ENCODE data around the gene PRR14. TPM values are rescaled to one million over a fixed set of nuclear protein-coding genes. Genes with fewer than 3 reads are reported as not detected.
A peak's percentile ranks its signal among the peaks of the same experiment; 100 is the strongest.

PRR14 gene
- total and polyA plus RNA-seq, 2 of the 8 experiments (the other 6 are each of a cell fraction or from before 2014, with no cell fraction given): 3.6 to 16.1 TPM

- POLR2A ChIA-PET (ENCODE audit: partially characterized antibody): interaction anchor here (1.1 to 3.2 kb wide), 3 partner anchors 9 to 36 kb away, joined by 4 to 14 read pairs (median 11); no protein-coding TSS in a partner anchor
- H2BK12ac ChIP-seq (ENCODE audit: low read depth, low read length): no peak overlapping the region
Observed at GRCh38 chr16:30660424-30661261, 9.9 kb downstream of the PRR14 start.

More at GRCh38 chr16:30660424-30661261, 9.9 kb downstream of the PRR14 start:
- no peak overlapping the region for H4K91ac ChIP-seq (replicated peaks; ENCODE audit: insufficient read length, low read length)
- H2AFZ ChIP-seq (ENCODE audit: low read length): no peak overlapping the region
- no peak overlapping the region for H3K18ac ChIP-seq (ENCODE audit: extremely low read depth, low read length)
- H3K9me3 ChIP-seq (ENCODE audit: insufficient read depth in 2 of 2, low read depth in 1 of 2, low read length in 1 of 2): no peaks in the 10 kb centered on the region
- no peaks in the 10 kb centered on the region for H3K79me1 ChIP-seq (ENCODE audit: low read depth, low read length)
- H3K27me3 ChIP-seq (replicated peaks in 1 of 4; ENCODE audit: control insufficient read depth in 3 of 4, extremely low read depth in 1 of 4, insufficient read depth in 3 of 4, low read length in 3 of 4): peaks cover 2 to 50% (median 29%) of the 10 kb centered on the region in 4 experiments
- H2BK20ac ChIP-seq (ENCODE audit: low read length): no peak overlapping the region
- no peak overlapping the region for H3K4ac ChIP-seq (replicated peaks; ENCODE audit: insufficient read length, low read depth, low read length)
- H2BK5ac ChIP-seq (ENCODE audit: low read depth, low read length): no peak overlapping the region
- H4K20me1 ChIP-seq (replicated peaks in 1 of 2; ENCODE audit: control insufficient read depth in 1 of 2, insufficient read depth in 2 of 2, low read length in 2 of 2): peaks cover 14 to 45% of the 10 kb centered on the region in 2 experiments
- no peak overlapping the region for H2BK15ac ChIP-seq (ENCODE audit: low read length)
- H2AK5ac ChIP-seq (ENCODE audit: low read depth, low read length): no peak overlapping the region
- no peak overlapping the region for H3K27ac ChIP-seq (ENCODE audit: low read depth, low read length)
- no peak overlapping the region for H4K8ac ChIP-seq (ENCODE audit: extremely low read depth, insufficient read depth, low read length)
- H3K79me2 ChIP-seq (ENCODE audit: control insufficient read depth in 1 of 2, insufficient read depth in 2 of 2, low read length in 2 of 2): no peaks in the 10 kb centered on the region
- WGBS, 2 experiments (ENCODE audit: extremely low coverage in 1 of 2, insufficient coverage in 1 of 2, insufficient read length in 1 of 2, insufficient replicate concordance in 2 of 2, low coverage in 1 of 2, low lambda C conversion rate in 2 of 2, missing lambda C conversion rate in 1 of 2): 82% methylated on average over 21 of the region's 21 CpGs; no CpG with 5 or more reads in 1 of the 2 experiments
- H3K56ac ChIP-seq (replicated peaks; ENCODE audit: insufficient read length, low read depth, low read length): no peak overlapping the region
- H3K14ac ChIP-seq (ENCODE audit: insufficient read length): no peak overlapping the region
- no peak overlapping the region for H3K9ac ChIP-seq (replicated peaks in 1 of 4; ENCODE audit: extremely low read depth in 1 of 4, low read depth in 3 of 4, low read length in 3 of 4)
- no peak overlapping the region for H4K5ac ChIP-seq (ENCODE audit: insufficient read length, low read depth, low read length)
- FAIRE-seq (no peak), DNase-seq (ENCODE audit: low read depth in 1 of 2, low spot score in 2 of 2) (no peak)
- CTCF ChIA-PET (ENCODE audit: partially characterized antibody): interaction anchor here (1.1 to 2.6 kb wide), 5 partner anchors 12 to 37 kb away, joined by 3 to 10 read pairs (median 5); no protein-coding TSS in a partner anchor
- TF ChIP-seq SUZ12 (IDR thresholded peaks at IDR 0.05; ENCODE audit: low read length) (0 out of 2 replicates have a peak, but pooled peaks have one; percentile 4), BCL11A (IDR thresholded peaks at IDR 0.05; ENCODE audit: low read depth in 2 of 2, low read length in 2 of 2) (no peak)
- H3K4me2 ChIP-seq (ENCODE audit: insufficient read depth in 1 of 2, low read depth in 2 of 2, low read length in 2 of 2): peak overlapping the region; percentile 69 to 71; a peak in 3 of 4 replicates
- H3K4me1 ChIP-seq (replicated peaks in 1 of 4; ENCODE audit: control insufficient read depth in 3 of 4, insufficient read depth in 4 of 4, low read length in 3 of 4): peaks cover 2 to 13% (median 6%) of the 10 kb centered on the region in 4 experiments; a peak in 6 of 7 replicates
- no peak overlapping the region for H2BK120ac ChIP-seq (replicated peaks; ENCODE audit: low read depth, low read length)
- peaks cover 12% of the 10 kb centered on the region; the same call in 1 of the 2 replicates for H3K23me2 ChIP-seq (ENCODE audit: low read depth, low read length)
- no peak overlapping the region for H3K23ac ChIP-seq (ENCODE audit: insufficient read length)
- H3K4me3 ChIP-seq (ENCODE audit: extremely low read depth in 1 of 4, insufficient read depth in 2 of 4, low read depth in 3 of 4, low read length in 4 of 4): peak overlapping the region in 2 of 4 experiments; percentile 72 to 96; a peak in 2 of 8 replicates
- peaks cover 0 to 11% (median 2%) of the 10 kb centered on the region in 4 experiments; a peak in 4 of 8 replicates for H3K36me3 ChIP-seq (ENCODE audit: control insufficient read depth in 2 of 4, insufficient read depth in 4 of 4, low read length in 3 of 4)

Measured in H1 (cell line).